ENCODE results near the gene MRPS16.

The MRPS16 gene

DNA sequence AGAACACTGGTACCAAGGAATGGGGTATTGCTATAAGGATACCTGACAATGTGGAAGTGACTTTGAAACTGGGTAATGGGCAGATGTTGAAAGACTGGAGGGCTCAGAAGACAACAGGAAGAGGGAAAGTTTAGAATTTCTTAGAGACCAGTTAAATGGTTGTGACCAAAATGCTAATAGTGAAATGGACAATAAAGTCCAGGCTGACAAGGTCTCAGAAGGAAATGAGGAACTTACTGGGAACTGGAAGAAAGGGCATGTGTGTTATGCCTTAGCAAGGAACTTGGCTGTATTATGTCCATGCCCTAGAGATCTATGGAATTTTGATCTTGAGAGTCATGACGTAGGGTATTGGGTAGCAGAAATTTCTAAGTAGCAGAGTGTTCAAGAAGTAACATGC lies 46.6 kb downstream of the MRPS16 start:
- H3K4me3 ChIP-seq (replicated peaks in 1 of 2; ENCODE audit: low read depth in 2 of 2, low read length in 2 of 2) = no peak overlapping the region
- TF ChIP-seq, protein P1, sequence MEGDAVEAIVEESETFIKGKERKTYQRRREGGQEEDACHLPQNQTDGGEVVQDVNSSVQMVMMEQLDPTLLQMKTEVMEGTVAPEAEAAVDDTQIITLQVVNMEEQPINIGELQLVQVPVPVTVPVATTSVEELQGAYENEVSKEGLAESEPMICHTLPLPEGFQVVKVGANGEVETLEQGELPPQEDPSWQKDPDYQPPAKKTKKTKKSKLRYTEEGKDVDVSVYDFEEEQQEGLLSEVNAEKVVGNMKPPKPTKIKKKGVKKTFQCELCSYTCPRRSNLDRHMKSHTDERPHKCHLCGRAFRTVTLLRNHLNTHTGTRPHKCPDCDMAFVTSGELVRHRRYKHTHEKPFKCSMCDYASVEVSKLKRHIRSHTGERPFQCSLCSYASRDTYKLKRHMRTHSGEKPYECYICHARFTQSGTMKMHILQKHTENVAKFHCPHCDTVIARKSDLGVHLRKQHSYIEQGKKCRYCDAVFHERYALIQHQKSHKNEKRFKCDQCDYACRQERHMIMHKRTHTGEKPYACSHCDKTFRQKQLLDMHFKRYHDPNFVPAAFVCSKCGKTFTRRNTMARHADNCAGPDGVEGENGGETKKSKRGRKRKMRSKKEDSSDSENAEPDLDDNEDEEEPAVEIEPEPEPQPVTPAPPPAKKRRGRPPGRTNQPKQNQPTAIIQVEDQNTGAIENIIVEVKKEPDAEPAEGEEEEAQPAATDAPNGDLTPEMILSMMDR (IDR thresholded peaks at IDR 0.05; ENCODE audit: low read depth, low read length) = no peak
- DNase-seq (ENCODE audit: low read depth in 2 of 2) = no peak

DNA sequence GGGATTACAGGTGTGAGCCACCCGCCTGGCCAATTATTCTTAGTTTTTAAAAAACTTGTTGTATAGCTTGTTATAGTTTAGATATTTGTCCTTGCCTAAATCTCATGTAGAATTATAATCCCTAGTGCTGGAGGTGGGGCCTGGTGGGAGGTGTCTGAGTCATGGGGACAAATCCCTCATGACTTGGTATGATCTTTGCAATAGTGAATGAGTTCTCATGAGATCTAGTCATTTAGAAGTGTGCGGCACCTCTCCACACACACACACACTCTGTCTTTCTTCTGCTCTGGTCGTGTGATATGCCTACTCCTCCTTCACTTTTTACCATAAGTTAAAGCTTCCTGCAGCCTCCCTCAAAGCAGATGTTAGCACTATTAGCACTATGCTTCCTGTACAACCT lies 47.4 kb downstream of the MRPS16 start:
- DNase-seq (ENCODE audit: low read depth in 2 of 2) = no peak
- TF ChIP-seq, protein P1 (IDR thresholded peaks at IDR 0.05; ENCODE audit: low read depth, low read length) = no peak
- H3K4me3 ChIP-seq (replicated peaks in 1 of 2; ENCODE audit: low read depth in 2 of 2, low read length in 2 of 2) = no peak overlapping the region

All from cardiac fibroblast (primary cell).